ENCODE results near the gene ADCY3. TPM values are rescaled to one million over a fixed set of nuclear protein-coding genes. Genes with fewer than 3 reads are reported as not detected.
"Not testable (repeated sequence)": the region's sequence is repeated elsewhere in the genome, so short reads cannot be mapped to it uniquely, and the experiment has no call there.

The ADCY3 gene
- total RNA-seq, 4 donors from 2014 or later, result 29.3 to 51.9 (median 43.1) TPM

GRCh38 chr2:24814516-24814915, 105.5 kb downstream of the ADCY3 start:
- DNase-seq (ENCODE audit: low spot score in 2 of 2), result no peak
- TF ChIP-seq, protein P1, sequence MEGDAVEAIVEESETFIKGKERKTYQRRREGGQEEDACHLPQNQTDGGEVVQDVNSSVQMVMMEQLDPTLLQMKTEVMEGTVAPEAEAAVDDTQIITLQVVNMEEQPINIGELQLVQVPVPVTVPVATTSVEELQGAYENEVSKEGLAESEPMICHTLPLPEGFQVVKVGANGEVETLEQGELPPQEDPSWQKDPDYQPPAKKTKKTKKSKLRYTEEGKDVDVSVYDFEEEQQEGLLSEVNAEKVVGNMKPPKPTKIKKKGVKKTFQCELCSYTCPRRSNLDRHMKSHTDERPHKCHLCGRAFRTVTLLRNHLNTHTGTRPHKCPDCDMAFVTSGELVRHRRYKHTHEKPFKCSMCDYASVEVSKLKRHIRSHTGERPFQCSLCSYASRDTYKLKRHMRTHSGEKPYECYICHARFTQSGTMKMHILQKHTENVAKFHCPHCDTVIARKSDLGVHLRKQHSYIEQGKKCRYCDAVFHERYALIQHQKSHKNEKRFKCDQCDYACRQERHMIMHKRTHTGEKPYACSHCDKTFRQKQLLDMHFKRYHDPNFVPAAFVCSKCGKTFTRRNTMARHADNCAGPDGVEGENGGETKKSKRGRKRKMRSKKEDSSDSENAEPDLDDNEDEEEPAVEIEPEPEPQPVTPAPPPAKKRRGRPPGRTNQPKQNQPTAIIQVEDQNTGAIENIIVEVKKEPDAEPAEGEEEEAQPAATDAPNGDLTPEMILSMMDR (IDR thresholded peaks at IDR 0.05), result no peak
- TF ChIP-seq POLR2A (IDR thresholded peaks at IDR 0.05), result no peak
- H3K4me3 ChIP-seq (ENCODE audit: low read depth, poor library complexity, severe bottlenecking), result no peak overlapping the region
- WGBS, 2 donors, result 90 to 96% methylated on average over 4 of the region's 4 CpGs
- intact Hi-C loops (cut with DNase I; ENCODE audit: low total_unique reads), result no loop called here

DNA sequence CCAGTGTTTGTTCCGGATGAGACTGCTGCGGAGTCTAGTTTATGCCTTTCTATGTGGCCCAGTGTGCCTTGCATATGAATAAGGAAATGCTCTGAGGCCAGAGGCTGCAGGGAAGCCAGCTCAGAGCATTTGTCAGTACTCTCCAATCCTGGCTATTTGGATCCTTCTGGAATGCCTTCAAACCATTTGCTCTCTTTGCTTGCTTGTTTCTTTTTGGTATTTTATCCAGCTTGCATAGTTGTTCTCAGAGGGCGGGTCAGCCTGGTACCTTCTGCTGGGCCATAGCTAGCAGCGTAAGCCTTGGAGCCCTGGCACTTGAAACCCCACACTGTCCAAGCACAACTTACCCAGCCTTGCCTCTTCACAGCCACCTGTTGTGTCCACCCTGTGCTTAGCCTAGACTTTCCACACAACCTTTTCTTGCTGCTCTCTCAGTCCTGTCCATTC, 106.3 kb downstream of the ADCY3 start:
- no peak for TF ChIP-seq POLR2A (IDR thresholded peaks at IDR 0.05)
- TF ChIP-seq, protein P1 (IDR thresholded peaks at IDR 0.05), result no peak
- WGBS, 2 donors, result 99% methylated on average over 4 of the region's 4 CpGs
- H3K4me3 ChIP-seq (ENCODE audit: low read depth, poor library complexity, severe bottlenecking), result no peak overlapping the region
- intact Hi-C loops (cut with DNase I; ENCODE audit: low total_unique reads), result no loop called here
- no peak for DNase-seq (ENCODE audit: low spot score in 2 of 2)

GRCh38 chr2:24809316-24810007, 110.6 kb downstream of the ADCY3 start:
- DNase-seq (ENCODE audit: low spot score in 2 of 2), result no peak
- TF ChIP-seq, protein P1 (IDR thresholded peaks at IDR 0.05), result no peak
- TF ChIP-seq POLR2A (IDR thresholded peaks at IDR 0.05), result no peak
- H3K4me3 ChIP-seq (ENCODE audit: low read depth, poor library complexity, severe bottlenecking), result no peak overlapping the region
- WGBS, 2 donors, result 86 to 88% methylated on average over 4 of the region's 4 CpGs
- intact Hi-C loops (cut with DNase I; ENCODE audit: low total_unique reads), result no loop called here

DNA sequence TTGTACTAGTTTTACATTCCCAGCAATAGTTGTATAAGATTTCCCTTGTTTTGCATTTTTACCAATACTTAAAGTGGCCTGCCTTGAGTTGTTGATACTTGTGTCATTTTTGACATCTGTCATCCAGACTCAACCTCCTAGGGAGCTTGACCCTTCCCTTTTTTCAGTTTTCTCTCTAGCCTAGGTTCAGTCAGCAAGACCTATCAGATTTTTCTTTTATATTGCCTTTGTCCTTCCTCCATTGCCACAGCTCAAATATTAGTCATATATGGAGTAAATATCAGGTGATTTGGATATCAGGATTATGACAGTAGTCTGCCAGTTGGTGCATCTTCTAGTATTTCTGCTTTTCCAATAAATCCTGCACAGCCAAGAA, 113.4 kb downstream of the ADCY3 start:
- TF ChIP-seq, protein P1 (IDR thresholded peaks at IDR 0.05), result no peak
- no peak for TF ChIP-seq POLR2A (IDR thresholded peaks at IDR 0.05)
- no peak overlapping the region for H3K4me3 ChIP-seq (ENCODE audit: low read depth, poor library complexity, severe bottlenecking)
- intact Hi-C loops (cut with DNase I; ENCODE audit: low total_unique reads), result no loop called here
- DNase-seq (ENCODE audit: low spot score in 2 of 2), result no peak

- H3K4me3 ChIP-seq (ENCODE audit: low read depth, poor library complexity, severe bottlenecking); intact Hi-C loops (cut with DNase I; ENCODE audit: low total_unique reads): not testable (repeated sequence)
- 94 to 96% methylated on average over 25 of the region's 25 CpGs for WGBS, 2 donors
- DNase-seq (ENCODE audit: low spot score in 2 of 2), result peak in 1 of 2 donors; percentile 67
Measured at GRCh38 chr2:24805811-24806660, 114.0 kb downstream of the ADCY3 start.

GRCh38 chr2:24800487-24800886, 119.5 kb downstream of the ADCY3 start:
- DNase-seq (ENCODE audit: low spot score in 2 of 2); intact Hi-C loops (cut with DNase I; ENCODE audit: low total_unique reads); H3K4me3 ChIP-seq (ENCODE audit: low read depth, poor library complexity, severe bottlenecking): not testable (repeated sequence)
- WGBS, 2 donors, result 87 to 92% methylated on average over 5 of the region's 5 CpGs
